Measurements from ENCODE around the gene TSPYL1. TPM values are rescaled to one million over a fixed set of nuclear protein-coding genes. Genes with fewer than 3 reads are reported as not detected.
"Not testable (repeated sequence)": the region's sequence is repeated elsewhere in the genome, so short reads cannot be mapped to it uniquely, and the experiment has no call there.

Gene TSPYL1
- 74.6 TPM for polyA plus RNA-seq (2013, experiment 1 of 4)
- 78.8 TPM for polyA plus RNA-seq (2013, experiment 2 of 4)
- polyA plus RNA-seq (2013, experiment 3 of 4), result 58.1 TPM
- 64.3 TPM for polyA plus RNA-seq (2013, experiment 4 of 4)

DNA sequence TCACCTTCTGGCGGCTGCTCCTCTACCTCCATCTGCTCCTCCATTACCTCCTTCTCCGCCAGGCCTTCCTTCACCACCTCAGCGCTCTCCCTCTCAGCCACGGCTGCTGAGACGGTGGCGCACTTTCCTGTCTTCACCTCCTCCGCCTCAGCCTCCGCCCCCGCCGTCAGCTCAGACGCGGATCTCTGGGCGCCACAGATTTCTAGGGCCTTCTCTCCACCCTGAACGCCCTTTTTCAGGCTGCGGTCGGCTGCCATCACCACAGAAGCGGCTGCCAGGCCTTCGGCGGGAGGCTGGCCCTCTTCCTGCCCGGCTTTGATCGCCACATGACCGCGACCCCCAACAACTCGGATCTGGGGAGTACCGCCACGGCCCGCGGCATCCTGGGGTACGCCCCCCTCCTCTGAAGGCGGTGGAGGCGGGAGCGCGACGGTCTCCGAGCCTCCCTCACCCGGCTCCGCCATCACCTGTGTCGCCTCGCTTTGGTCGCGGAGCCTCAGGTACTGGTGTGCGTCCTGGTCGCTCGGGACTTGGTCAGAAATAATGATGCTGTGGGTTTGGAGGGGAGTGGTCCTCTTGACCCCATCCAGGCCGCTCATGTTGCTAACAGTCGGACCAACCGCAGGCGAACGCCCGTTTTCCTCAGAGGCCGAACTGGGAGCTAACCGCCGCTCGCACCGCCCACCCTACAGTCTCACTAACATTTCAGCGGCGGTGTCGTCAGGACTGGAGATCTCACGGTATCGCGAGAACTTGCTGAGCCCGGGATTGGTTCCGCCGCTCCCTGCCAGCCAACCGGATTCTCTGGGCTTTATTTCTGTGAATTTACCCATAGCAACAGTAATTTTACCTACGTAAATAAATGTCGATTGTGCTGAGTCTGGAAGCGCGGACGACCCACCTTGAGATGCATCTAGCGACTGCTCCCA lies at the start of gene TSPYL1:
TSS of gene TSPYL1 (minus strand) at position 699 of the 929 bp plus-strand sequence. CDS start at position 599, 100 bp downstream.
- 0 to 1% methylated on average over 71 of the region's 71 CpGs for WGBS, 2 experiments
- Histone ChIP-seq H3K4me1 (ENCODE audit: control insufficient read depth, insufficient read depth, low read length) (peaks cover 8% of the 10 kb centered on the region), H3K9me3 (ENCODE audit: control insufficient read depth, low read length) (no peaks in the 10 kb centered on the region), H3K4me3 (ENCODE audit: insufficient read depth, low read depth, low read length) (peak within 1 kb of the TSS; percentile 89), H3K36me3 (ENCODE audit: control insufficient read depth, insufficient read depth, low read length) (no peaks in the 10 kb centered on the region), H3K27me3 (ENCODE audit: control insufficient read depth, insufficient read depth, low read length, poor library complexity, severe bottlenecking) (no peaks in the 10 kb centered on the region), H3K27ac (ENCODE audit: insufficient read depth, low read depth, low read length, poor library complexity, severe bottlenecking) (peak within 1 kb of the TSS; percentile 93)

DNA sequence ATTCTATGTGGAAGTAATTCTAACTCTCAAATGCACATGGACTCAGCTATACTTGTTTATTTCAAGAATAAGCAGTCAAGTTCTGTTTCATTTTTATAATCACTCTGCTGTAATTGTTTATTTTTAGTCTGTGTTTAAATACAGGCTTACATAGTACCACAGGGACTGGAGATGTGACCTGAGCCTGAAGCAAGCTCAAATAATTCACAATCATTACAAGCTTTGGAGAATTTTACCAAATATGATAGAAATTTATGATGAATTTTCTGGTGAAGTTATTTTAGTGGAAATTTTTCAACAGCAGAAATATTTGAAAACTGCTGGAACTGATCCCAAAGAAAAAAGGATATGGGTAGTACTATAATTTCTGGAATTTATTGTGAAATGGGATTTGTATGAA lies 49.4 kb upstream of the TSPYL1 start:
- Histone ChIP-seq H3K27ac (ENCODE audit: insufficient read depth, low read depth, low read length, poor library complexity, severe bottlenecking) (no peak overlapping the region), H3K4me1 (ENCODE audit: control insufficient read depth, insufficient read depth, low read length) (peaks cover 13% of the 10 kb centered on the region), H3K27me3 (ENCODE audit: control insufficient read depth, insufficient read depth, low read length, poor library complexity, severe bottlenecking) (no peaks in the 10 kb centered on the region), H3K9me3 (ENCODE audit: control insufficient read depth, low read length) (no peaks in the 10 kb centered on the region), H3K4me3 (ENCODE audit: insufficient read depth, low read depth, low read length) (no peak overlapping the region), H3K36me3 (ENCODE audit: control insufficient read depth, insufficient read depth, low read length) (no peaks in the 10 kb centered on the region)

DNA sequence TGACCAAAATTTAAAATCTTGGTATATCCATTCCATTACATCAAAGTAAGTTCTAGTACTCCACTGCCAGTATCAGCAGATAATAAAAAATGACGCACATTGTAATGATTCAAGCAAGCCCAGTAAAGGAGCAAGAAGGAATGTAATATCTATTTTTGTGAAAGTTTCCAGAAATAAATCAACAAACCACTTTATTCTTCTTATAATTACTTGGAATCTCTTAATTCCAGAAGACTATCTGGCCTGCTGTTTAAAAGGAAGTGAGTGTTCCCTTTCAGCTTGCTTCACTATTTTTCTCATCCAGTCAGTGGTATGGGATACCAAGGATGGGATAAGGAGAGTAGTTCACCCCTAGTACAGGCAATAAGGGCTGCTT lies 48.8 kb upstream of the TSPYL1 start:
- Histone ChIP-seq H3K36me3 (ENCODE audit: control insufficient read depth, insufficient read depth, low read length) (no peaks in the 10 kb centered on the region), H3K9me3 (ENCODE audit: control insufficient read depth, low read length) (no peaks in the 10 kb centered on the region), H3K27me3 (ENCODE audit: control insufficient read depth, insufficient read depth, low read length, poor library complexity, severe bottlenecking) (no peaks in the 10 kb centered on the region), H3K4me3 (ENCODE audit: insufficient read depth, low read depth, low read length) (no peak overlapping the region), H3K4me1 (ENCODE audit: control insufficient read depth, insufficient read depth, low read length) (peaks cover 13% of the 10 kb centered on the region), H3K27ac (ENCODE audit: insufficient read depth, low read depth, low read length, poor library complexity, severe bottlenecking) (no peak overlapping the region)
- 75 to 100% methylated on average over 1 of the region's 1 CpG for WGBS, 2 experiments

DNA sequence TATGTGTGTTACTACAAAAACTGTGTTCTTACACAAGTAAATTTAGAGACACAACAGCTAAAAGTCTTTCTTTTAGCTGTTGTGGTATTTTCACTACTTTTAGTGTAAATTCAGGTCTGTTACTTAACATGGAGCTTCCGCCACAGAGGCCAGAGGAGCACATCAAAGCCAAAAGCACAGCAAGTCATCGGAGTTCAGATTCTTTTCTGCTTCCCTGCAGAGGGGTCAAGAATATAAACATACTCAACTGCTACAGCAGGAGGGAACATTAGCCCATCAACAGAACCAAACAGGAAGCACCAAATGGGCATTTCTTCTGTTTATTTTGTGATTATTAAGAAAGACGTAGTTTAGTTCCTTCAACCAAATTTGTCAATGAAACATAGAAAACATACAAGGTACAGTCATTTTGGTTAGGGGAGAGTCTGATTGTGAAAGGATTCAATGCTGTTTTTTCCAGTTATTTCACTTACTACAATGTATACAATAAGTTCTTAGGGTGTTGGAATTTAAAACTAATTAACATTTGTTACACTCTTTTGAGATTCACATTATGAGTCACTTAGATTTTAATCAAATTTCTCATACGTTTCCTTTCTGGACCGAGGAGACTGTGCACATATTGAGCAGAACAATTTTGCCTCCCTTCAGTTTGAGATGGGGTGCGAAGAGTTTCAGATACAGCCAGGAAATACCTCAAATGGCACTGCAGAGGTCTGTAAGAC lies 48.2 kb upstream of the TSPYL1 start:
- Histone ChIP-seq H3K27ac (ENCODE audit: insufficient read depth, low read depth, low read length, poor library complexity, severe bottlenecking) (no peak overlapping the region), H3K27me3 (ENCODE audit: control insufficient read depth, insufficient read depth, low read length, poor library complexity, severe bottlenecking) (no peaks in the 10 kb centered on the region), H3K9me3 (ENCODE audit: control insufficient read depth, low read length) (no peaks in the 10 kb centered on the region), H3K4me1 (ENCODE audit: control insufficient read depth, insufficient read depth, low read length) (peaks cover 13% of the 10 kb centered on the region), H3K36me3 (ENCODE audit: control insufficient read depth, insufficient read depth, low read length) (no peaks in the 10 kb centered on the region), H3K4me3 (ENCODE audit: insufficient read depth, low read depth, low read length) (no peak overlapping the region)
- WGBS, 2 experiments, result 43 to 44% methylated on average over 5 to 6 of the region's 6 CpGs

DNA sequence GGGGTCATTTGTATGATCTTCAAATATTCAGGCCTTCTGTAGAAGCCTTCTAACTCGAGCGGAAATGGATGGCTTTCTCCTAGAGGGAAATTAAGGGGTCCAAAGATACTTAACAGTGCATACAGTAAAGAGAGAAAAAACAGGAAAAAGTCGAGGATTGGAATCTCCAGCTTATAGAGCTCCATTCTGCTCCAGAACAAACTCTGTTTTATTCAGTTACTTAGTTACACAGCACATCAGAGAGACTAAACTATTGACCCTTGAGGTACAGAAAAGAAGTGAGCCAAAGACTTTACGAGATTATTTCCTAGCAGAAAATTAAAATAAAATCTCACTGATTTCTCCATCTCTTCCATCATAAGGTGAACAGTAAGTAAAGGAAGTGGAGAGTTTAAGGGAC lies 47.3 kb upstream of the TSPYL1 start:
- Histone ChIP-seq H3K9me3 (ENCODE audit: control insufficient read depth, low read length) (no peaks in the 10 kb centered on the region), H3K4me3 (ENCODE audit: insufficient read depth, low read depth, low read length) (no peak overlapping the region), H3K36me3 (ENCODE audit: control insufficient read depth, insufficient read depth, low read length) (no peaks in the 10 kb centered on the region), H3K4me1 (ENCODE audit: control insufficient read depth, insufficient read depth, low read length) (peaks cover 13% of the 10 kb centered on the region), H3K27ac (ENCODE audit: insufficient read depth, low read depth, low read length, poor library complexity, severe bottlenecking) (no peak overlapping the region), H3K27me3 (ENCODE audit: control insufficient read depth, insufficient read depth, low read length, poor library complexity, severe bottlenecking) (no peaks in the 10 kb centered on the region)
- 79 to 83% methylated on average over 4 of the region's 4 CpGs for WGBS, 2 experiments

DNA sequence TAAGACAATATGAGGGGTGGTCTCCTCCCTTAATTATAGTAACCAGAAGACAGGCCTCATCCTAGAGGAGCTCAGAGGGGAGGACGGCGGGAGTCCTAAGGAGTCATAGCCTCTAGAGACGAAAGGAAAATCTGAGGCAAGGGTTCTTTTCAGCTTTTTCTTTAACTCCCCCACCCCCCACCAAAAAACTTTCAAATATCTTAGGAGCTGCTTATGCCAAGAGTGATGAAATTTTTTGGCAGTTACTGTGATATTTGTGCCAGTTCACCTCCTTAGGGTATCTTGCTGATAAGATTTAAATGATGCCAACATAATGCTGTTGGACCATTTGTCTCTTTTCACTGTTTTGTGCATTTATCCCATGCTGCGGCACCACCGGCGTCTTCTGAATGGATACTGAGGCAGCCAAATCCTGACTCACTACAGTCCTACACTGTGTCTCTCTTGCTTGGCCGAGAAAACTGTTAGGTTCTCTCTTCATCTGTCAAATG lies 46.5 kb upstream of the TSPYL1 start:
- Histone ChIP-seq H3K27me3 (ENCODE audit: control insufficient read depth, insufficient read depth, low read length, poor library complexity, severe bottlenecking) (no peaks in the 10 kb centered on the region), H3K27ac (ENCODE audit: insufficient read depth, low read depth, low read length, poor library complexity, severe bottlenecking) (no peak overlapping the region), H3K9me3 (ENCODE audit: control insufficient read depth, low read length) (no peaks in the 10 kb centered on the region), H3K4me3 (ENCODE audit: insufficient read depth, low read depth, low read length) (no peak overlapping the region), H3K36me3 (ENCODE audit: control insufficient read depth, insufficient read depth, low read length) (no peaks in the 10 kb centered on the region), H3K4me1 (ENCODE audit: control insufficient read depth, insufficient read depth, low read length) (peaks cover 13% of the 10 kb centered on the region)
- 90 to 91% methylated on average over 7 of the region's 7 CpGs for WGBS, 2 experiments

DNA sequence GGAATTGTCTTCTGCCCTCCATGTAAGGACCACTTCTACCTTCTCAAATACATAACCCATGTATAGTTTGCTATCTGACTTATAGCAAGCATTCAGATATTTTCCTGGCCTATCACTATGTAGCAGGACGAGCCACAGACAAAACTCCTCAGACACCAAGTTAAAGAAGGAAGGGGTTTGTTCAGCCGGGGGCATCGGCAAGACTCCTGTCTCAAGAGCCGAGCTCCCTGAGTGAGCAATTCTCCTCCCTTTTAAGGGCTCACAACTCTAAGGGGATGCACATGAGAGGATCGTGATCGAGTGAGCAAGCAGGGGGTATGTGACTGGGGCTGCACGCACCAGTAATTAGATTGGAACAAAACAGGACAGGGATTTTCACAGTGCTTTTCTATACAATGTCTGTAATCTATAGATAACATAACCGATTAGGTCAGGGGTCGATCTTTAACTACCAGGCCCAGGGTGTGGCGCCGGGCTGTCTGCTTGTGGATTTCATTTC lies 46.0 kb upstream of the TSPYL1 start:
- not testable (repeated sequence) for H3K27me3 ChIP-seq (ENCODE audit: control insufficient read depth, insufficient read depth, low read length, poor library complexity, severe bottlenecking); H3K27ac ChIP-seq (ENCODE audit: insufficient read depth, low read depth, low read length, poor library complexity, severe bottlenecking); H3K9me3 ChIP-seq (ENCODE audit: control insufficient read depth, low read length); H3K36me3 ChIP-seq (ENCODE audit: control insufficient read depth, insufficient read depth, low read length); H3K4me3 ChIP-seq (ENCODE audit: insufficient read depth, low read depth, low read length)
- H3K4me1 ChIP-seq (ENCODE audit: control insufficient read depth, insufficient read depth, low read length), result peaks cover 13% of the 10 kb centered on the region
- WGBS, 2 experiments, result 96% methylated on average over 10 of the region's 11 CpGs

DNA sequence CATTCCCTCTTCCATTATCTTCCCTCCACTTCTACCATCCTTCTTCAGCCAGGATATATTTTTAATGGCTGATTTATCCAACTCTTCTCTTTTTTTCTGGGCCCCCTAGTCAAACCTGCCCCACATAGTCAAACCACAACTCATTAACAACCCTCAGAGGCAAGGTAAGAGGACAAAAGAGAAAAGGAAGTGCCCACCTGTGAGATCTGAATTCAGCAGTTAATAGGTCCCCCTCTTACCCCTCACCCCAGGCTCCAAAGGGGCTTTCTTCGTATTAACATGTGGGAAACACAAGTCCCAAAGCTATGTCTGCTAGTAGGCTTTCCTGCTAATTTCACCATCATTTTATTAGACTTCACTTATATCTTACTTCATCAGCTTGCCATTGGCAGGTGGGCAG lies 44.1 kb upstream of the TSPYL1 start:
- no peaks in the 10 kb centered on the region for H3K27me3 ChIP-seq (ENCODE audit: control insufficient read depth, insufficient read depth, low read length, poor library complexity, severe bottlenecking)
- peaks cover 13% of the 10 kb centered on the region for H3K4me1 ChIP-seq (ENCODE audit: control insufficient read depth, insufficient read depth, low read length)
- H3K4me3 ChIP-seq (ENCODE audit: insufficient read depth, low read depth, low read length), result no peak overlapping the region
- H3K27ac ChIP-seq (ENCODE audit: insufficient read depth, low read depth, low read length, poor library complexity, severe bottlenecking), result no peak overlapping the region
- H3K36me3 ChIP-seq (ENCODE audit: control insufficient read depth, insufficient read depth, low read length), result no peaks in the 10 kb centered on the region
- 41 to 54% methylated on average over 1 of the region's 1 CpG for WGBS, 2 experiments
- H3K9me3 ChIP-seq (ENCODE audit: control insufficient read depth, low read length), result no peaks in the 10 kb centered on the region

DNA sequence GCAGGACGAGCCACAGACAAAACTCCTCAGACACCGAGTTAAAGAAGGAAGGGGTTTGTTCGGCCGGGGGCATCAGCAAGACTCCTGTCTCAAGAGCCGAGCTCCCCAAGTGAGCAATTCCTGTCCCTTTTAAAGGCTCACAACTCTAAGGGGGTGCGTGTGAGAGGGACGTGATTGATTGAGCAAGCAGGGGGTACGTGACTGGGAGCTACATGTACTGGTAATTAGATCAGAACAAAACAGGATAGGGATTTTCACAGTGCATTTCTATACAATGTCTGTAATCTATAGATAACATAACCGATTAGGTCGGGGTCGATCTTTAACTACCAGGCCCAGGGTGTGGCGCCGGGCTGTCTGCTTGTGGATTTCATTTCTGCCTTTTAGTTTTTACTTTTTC lies 42.2 kb upstream of the TSPYL1 start:
- not testable (repeated sequence) for H3K27me3 ChIP-seq (ENCODE audit: control insufficient read depth, insufficient read depth, low read length, poor library complexity, severe bottlenecking); H3K27ac ChIP-seq (ENCODE audit: insufficient read depth, low read depth, low read length, poor library complexity, severe bottlenecking); H3K4me1 ChIP-seq (ENCODE audit: control insufficient read depth, insufficient read depth, low read length); H3K36me3 ChIP-seq (ENCODE audit: control insufficient read depth, insufficient read depth, low read length); H3K9me3 ChIP-seq (ENCODE audit: control insufficient read depth, low read length); H3K4me3 ChIP-seq (ENCODE audit: insufficient read depth, low read depth, low read length)
- 91 to 95% methylated on average over 13 of the region's 13 CpGs for WGBS, 2 experiments

Data from ectodermal cell (in vitro differentiated cells).